Lower leg skin (tissue), 4 donors: Measurements from ENCODE around the gene TBX19. TPM values are rescaled to one million over a fixed set of nuclear protein-coding genes. Genes with fewer than 3 reads are reported as not detected.

Experiments
- DNase-seq, 2 donors: peaks; one replicate each; pipeline ENCODE4 v3.0.0-alpha.2; 2019; ENCODE audit warnings: low spot score in 2 of 2
- H3K4me3 ChIP-seq: fragments of 200-600 bp; sonication (generic); 2 replicates; pipeline ENCODE4 v1.5.1; 2017; ENCODE audit warnings: mild to moderate bottlenecking, low read depth; ENCODE audit not compliant: poor library complexity, severe bottlenecking
- POLR2A ChIP-seq, 2 donors: fragments of 450-650 bp; IDR thresholded peaks; one replicate each; pipeline ENCODE4 v1.6.1; 2016 to 2017; ENCODE audit warnings: antibody characterized with exemption in 2 of 2, mild to moderate bottlenecking in 1 of 2, moderate library complexity in 1 of 2
- WGBS, 2 donors: methylation state at CpG; one replicate each; pipeline ENCODE4 v1.1.5; 2018; 5-methylcytosine and 5-hydroxymethylcytosine counted together
- intact Hi-C: fragments of 100-400 bp; cut with DNase I; formaldehyde crosslinking; loops from one replicate; pipeline ENCODE4 v1.15.0; 2023; ENCODE audit warnings: low total_unique reads
- total RNA-seq, 4 donors: library from RNA; depleted of rRNA; stranded (reverse); fragments of >200 nt; gene quantifications; one replicate each; pipeline ENCODE4 v1.1.0, GENCODE V29; 2016
- TF ChIP-seq, protein P1 (sequence below), 3 donors: fragments of 450-650 bp; IDR thresholded peaks; one replicate each; pipeline ENCODE4 v1.5.1; 2016; ENCODE audit warnings: antibody characterized with exemption in 3 of 3, mild to moderate bottlenecking in 3 of 3, moderate library complexity in 2 of 3

TBX19 gene
- total RNA-seq, 4 donors from 2014 or later: 1.8 to 7.5 (median 3.5) TPM

DNA sequence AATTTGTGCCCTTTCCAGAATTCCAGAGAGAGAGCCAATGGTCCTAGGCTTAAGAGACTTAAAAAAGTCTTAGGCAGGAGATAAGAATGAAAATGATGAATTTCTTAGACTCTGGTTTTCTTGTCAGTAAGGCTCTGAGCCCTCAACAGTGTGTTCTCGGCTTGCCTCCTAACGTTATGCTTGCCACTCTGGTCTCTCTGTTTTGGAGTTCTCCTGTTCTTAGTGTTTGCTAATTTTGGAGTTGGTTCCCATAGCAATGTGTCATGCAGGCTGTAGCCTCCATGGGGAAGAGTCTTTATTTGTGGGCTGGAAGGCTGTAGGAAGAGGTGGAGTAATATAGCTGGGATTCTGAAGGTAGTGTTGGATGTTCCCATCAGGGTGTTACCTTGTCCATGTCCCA lies 19.9 kb downstream of the TBX19 start:
- TF ChIP-seq POLR2A (IDR thresholded peaks at IDR 0.05): no peak
- TF ChIP-seq, protein P1, sequence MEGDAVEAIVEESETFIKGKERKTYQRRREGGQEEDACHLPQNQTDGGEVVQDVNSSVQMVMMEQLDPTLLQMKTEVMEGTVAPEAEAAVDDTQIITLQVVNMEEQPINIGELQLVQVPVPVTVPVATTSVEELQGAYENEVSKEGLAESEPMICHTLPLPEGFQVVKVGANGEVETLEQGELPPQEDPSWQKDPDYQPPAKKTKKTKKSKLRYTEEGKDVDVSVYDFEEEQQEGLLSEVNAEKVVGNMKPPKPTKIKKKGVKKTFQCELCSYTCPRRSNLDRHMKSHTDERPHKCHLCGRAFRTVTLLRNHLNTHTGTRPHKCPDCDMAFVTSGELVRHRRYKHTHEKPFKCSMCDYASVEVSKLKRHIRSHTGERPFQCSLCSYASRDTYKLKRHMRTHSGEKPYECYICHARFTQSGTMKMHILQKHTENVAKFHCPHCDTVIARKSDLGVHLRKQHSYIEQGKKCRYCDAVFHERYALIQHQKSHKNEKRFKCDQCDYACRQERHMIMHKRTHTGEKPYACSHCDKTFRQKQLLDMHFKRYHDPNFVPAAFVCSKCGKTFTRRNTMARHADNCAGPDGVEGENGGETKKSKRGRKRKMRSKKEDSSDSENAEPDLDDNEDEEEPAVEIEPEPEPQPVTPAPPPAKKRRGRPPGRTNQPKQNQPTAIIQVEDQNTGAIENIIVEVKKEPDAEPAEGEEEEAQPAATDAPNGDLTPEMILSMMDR (IDR thresholded peaks at IDR 0.05): no peak
- intact Hi-C loops: no loop called here
- DNase-seq: no peak
- no peak overlapping the region for H3K4me3 ChIP-seq
- WGBS, 2 donors: 36 to 93% methylated on average over 2 of the region's 2 CpGs

DNA sequence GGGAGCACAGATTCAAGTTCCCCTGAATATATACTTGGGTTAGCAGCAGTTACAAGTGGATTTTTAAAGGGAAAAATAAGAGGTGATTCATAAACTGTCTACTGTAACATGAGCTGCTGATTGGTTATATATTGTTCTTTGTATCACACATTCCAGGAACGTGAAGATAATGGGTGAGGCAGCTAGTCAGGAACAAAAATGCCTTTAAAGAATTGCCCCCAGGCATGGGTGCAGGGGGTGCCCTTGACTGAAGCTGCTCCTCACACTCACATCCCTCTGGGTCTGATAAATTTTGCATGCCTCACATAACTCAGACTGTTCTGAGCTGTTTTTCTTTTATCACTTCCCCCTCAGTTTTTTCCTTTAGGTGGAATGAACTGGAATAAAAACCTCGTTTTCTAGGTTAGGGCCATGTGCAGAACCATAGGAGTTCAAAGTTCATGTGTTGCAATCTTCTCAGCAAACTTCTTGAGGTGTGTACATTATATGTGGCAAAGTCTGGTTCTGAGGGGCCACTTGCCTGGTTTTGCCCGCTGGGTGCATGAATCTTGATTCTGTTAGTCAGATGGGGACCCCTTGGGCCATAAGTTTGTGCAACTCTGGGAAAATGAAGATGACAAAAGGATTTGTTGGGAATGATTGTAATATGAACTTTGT lies 21.1 kb downstream of the TBX19 start:
- no peak for DNase-seq
- 59 to 66% methylated on average over 3 of the region's 3 CpGs for WGBS, 2 donors
- intact Hi-C loops: no loop called here
- no peak overlapping the region for H3K4me3 ChIP-seq
- TF ChIP-seq POLR2A (IDR thresholded peaks at IDR 0.05): no peak
- TF ChIP-seq, protein P1 (IDR thresholded peaks at IDR 0.05): no peak

DNA sequence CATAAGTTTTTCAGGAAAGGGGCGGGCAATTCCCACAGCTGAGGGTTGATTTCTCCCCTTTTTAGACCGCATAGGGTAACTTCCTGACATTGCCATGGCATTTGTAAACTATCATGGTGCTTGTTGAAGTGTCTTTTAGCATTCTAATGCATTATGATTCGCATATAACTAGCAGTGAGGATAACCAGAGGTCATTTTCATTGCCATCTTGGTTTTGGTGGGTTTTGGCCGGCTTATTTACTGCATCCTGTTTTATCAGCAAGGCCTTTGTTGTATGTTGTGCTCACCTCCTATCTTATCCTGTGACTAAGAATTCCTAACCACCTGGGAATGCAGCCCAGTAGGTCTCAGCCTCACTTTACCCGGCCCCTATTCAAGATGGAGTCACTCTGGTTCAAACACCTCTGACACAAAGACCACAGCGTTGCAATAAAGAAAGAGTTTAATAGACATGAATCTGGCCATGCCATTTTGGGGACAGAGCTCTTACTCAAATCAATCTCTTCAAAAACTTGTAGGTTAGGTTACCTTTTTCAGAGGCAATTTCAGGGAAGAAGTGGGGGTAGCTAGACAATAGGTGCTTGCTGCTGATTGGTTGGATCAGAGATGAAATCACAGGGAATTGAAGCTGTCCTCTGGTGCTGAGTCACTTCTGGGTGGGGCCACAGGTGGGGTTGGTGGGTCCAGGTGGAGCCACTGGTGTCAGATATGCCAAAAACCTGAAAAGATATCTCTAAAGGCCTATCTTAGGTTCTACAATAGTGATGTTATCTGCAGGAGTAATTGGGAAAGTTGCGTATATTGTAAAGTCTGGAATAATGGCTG lies 23.3 kb downstream of the TBX19 start:
- intact Hi-C loops: no loop called here
- 83 to 84% methylated on average over 7 of the region's 7 CpGs for WGBS, 2 donors
- TF ChIP-seq, protein P1 (IDR thresholded peaks at IDR 0.05): no peak
- TF ChIP-seq POLR2A (IDR thresholded peaks at IDR 0.05): no peak
- H3K4me3 ChIP-seq: no peak overlapping the region
- no peak for DNase-seq

DNA sequence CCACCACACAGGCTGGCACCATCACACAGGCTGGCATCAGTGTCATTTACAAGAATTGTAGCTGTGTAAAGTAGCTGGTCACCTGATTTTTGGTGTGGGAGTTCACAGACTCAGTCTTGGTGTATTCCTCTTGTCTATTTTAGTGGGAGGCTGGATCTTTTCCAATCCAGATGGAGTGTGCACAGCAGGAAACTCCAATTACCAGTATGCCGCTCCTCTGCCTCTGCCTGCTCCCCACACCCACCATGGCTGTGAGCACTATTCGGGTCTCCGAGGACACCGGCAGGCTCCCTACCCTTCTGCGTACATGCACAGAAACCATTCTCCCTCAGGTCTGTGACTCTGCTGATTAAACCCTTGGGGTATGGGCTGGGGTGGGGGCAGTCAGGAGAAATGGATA lies 24.2 kb downstream of the TBX19 start:
- WGBS, 2 donors: 92 to 95% methylated on average over 5 of the region's 5 CpGs
- intact Hi-C loops: no loop called here
- TF ChIP-seq, protein P1 (IDR thresholded peaks at IDR 0.05): no peak
- TF ChIP-seq POLR2A (IDR thresholded peaks at IDR 0.05): no peak
- DNase-seq: no peak
- H3K4me3 ChIP-seq: no peak overlapping the region

DNA sequence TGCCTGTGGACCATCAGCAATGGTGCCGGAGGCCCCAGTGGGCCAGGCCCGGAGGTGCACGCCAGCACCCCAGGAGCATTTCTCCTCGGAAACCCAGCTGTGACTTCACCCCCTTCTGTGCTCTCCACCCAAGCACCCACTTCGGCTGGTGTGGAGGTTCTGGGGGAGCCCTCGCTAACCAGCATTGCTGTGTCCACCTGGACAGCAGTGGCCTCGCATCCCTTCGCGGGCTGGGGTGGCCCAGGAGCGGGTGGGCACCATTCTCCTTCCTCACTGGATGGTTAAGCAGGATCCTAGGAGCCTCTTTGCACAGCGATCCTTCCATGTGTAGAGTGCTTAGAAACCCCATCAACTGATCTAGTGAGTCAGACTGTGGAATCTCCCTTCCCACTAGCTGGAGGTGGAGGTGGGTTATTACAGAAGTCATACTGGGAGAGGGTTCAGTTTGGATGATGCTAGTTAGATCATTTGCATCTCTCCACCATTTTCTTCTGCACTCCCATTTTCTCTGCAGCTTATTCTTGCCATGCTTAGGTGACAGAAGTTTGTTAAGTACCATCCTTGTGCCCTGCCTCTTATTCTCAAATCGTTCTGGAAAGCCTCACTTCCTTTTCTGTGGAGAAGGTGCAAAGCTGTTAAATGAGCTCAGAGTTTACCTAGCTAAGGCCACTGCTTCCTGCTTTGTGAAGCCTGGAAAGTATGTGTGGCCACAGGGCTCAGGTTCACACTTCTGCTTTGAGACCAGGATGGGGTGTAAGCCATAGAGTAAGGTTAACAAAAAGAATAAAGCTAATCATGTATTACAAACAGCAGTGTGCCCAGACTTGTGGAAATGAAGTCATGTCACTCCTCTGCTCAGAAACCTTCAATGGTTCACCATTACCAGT lies 32.3 kb downstream of the TBX19 start:
- TF ChIP-seq, protein P1 (IDR thresholded peaks at IDR 0.05): no peak
- TF ChIP-seq POLR2A (IDR thresholded peaks at IDR 0.05): no peak
- 92 to 94% methylated on average over 12 of the region's 12 CpGs for WGBS, 2 donors
- intact Hi-C loops: no loop called here
- no peak overlapping the region for H3K4me3 ChIP-seq
- DNase-seq: no peak
